ENCODE measurements around the gene SLC44A1. TPM values are rescaled to one million over a fixed set of nuclear protein-coding genes. Genes with fewer than 3 reads are reported as not detected.

SLC44A1 gene
- total and polyA plus RNA-seq, 2 experiments from 2014 or later, result 30.4 to 52.6 TPM

DNA sequence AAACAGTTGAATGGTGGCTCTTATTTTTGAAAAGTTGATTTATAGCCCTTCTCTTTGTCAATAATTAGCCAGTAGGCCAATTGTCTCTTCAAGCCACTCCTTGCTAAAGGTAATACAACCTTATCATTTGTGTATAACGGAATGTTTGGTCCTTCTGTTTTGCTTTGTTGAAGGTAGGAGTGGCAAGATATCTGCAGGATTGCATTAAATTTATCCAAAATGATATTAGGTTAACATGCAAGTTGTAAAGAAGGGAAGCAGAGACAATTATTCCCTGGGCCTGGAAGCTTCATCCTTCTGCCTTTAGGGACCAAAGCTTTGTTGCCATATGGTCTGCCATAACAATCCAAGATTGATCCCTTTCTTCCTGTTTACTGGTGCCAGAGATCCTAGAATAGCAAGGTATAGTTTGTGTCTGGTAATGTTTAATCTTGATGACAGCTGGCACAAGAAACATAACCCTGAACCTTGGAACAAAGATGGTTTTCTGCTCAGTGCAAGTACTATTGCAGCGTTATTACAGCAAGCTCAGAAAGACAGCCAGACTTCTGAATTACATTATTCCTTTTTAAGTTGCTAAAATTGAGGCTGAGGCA is 187.9 kb downstream of the SLC44A1 start:
- in situ Hi-C loops (cut with MboI), result loop anchor here (25.0 kb wide), 1 partner anchor 280 kb away; no protein-coding TSS in a partner anchor
- H4K20me1 ChIP-seq (ENCODE audit: insufficient read depth), result no peaks in the 10 kb centered on the region
- no peak overlapping the region for H3K4me3 ChIP-seq
- H3F3A ChIP-seq (ENCODE audit: insufficient read depth), result no peaks in the 10 kb centered on the region
- H3K4me1 ChIP-seq (ENCODE audit: insufficient read depth), result no peaks in the 10 kb centered on the region
- no peaks in the 10 kb centered on the region for H3K36me3 ChIP-seq (ENCODE audit: low read depth)
- no peak overlapping the region for H2AFZ ChIP-seq
- H3K27ac ChIP-seq, result no peak overlapping the region
- 88 to 90% methylated on average over 2 of the region's 2 CpGs for WGBS, 2 experiments (ENCODE audit: low coverage in 1 of 2, low lambda C conversion rate in 2 of 2, missing lambda C conversion rate in 2 of 2)
- DNase-seq, result no peak
- TF ChIP-seq EZH2 (IDR thresholded peaks at IDR 0.05; ENCODE audit: insufficient read depth, poor library complexity, severe bottlenecking), result no peak
- no peak for TF ChIP-seq EZH2phosphoT487 (IDR thresholded peaks at IDR 0.05; ENCODE audit: insufficient read depth, low read depth)
- no peak overlapping the region for H3K9ac ChIP-seq
- H3K9me2 ChIP-seq (ENCODE audit: insufficient read depth), result no peaks in the 10 kb centered on the region
- H3K9me3 ChIP-seq (ENCODE audit: low read depth), result no peaks in the 10 kb centered on the region
- H3K27me3 ChIP-seq (replicated peaks; ENCODE audit: insufficient read depth), result no peaks in the 10 kb centered on the region
- H3K4me2 ChIP-seq (ENCODE audit: unreplicated experiment), result no peak overlapping the region
- H3K79me2 ChIP-seq (ENCODE audit: insufficient read depth), result no peaks in the 10 kb centered on the region

GRCh38 chr9:105435453-105435852 is 191.0 kb downstream of the SLC44A1 start:
- TF ChIP-seq EZH2phosphoT487 (IDR thresholded peaks at IDR 0.05; ENCODE audit: insufficient read depth, low read depth), result no peak
- TF ChIP-seq EZH2 (IDR thresholded peaks at IDR 0.05; ENCODE audit: insufficient read depth, poor library complexity, severe bottlenecking), result no peak
- no peak overlapping the region for H3K27ac ChIP-seq
- in situ Hi-C loops (cut with MboI), result loop anchor here (25.0 kb wide), 1 partner anchor 277 kb away; no protein-coding TSS in a partner anchor
- peaks cover 15% of the 10 kb centered on the region; the same call in 1 of the 2 replicates for H3F3A ChIP-seq (ENCODE audit: insufficient read depth)
- H3K9me2 ChIP-seq (ENCODE audit: insufficient read depth), result no peaks in the 10 kb centered on the region
- H4K20me1 ChIP-seq (ENCODE audit: insufficient read depth), result no peaks in the 10 kb centered on the region
- no peak overlapping the region for H3K4me3 ChIP-seq
- no peak overlapping the region for H3K4me2 ChIP-seq (ENCODE audit: unreplicated experiment)
- peaks cover 13% of the 10 kb centered on the region for H3K4me1 ChIP-seq (ENCODE audit: insufficient read depth)
- no peak overlapping the region for H2AFZ ChIP-seq
- no peaks in the 10 kb centered on the region for H3K27me3 ChIP-seq (replicated peaks; ENCODE audit: insufficient read depth)
- H3K36me3 ChIP-seq (ENCODE audit: low read depth), result no peaks in the 10 kb centered on the region
- DNase-seq, result no peak
- H3K9me3 ChIP-seq (ENCODE audit: low read depth), result no peaks in the 10 kb centered on the region
- H3K79me2 ChIP-seq (ENCODE audit: insufficient read depth), result no peaks in the 10 kb centered on the region
- 64 to 76% methylated on average over 3 of the region's 3 CpGs for WGBS, 2 experiments (ENCODE audit: low coverage in 1 of 2, low lambda C conversion rate in 2 of 2, missing lambda C conversion rate in 2 of 2)
- no peak overlapping the region for H3K9ac ChIP-seq

GRCh38 chr9:105436783-105437182 is 192.3 kb downstream of the SLC44A1 start:
- 83% methylated on average over 4 of the region's 4 CpGs for WGBS, 2 experiments (ENCODE audit: low coverage in 1 of 2, low lambda C conversion rate in 2 of 2, missing lambda C conversion rate in 2 of 2)
- Histone ChIP-seq H3K9ac (no peak overlapping the region), H2AFZ (no peak overlapping the region), H3K9me3 (ENCODE audit: low read depth) (no peaks in the 10 kb centered on the region), H3K79me2 (ENCODE audit: insufficient read depth) (no peaks in the 10 kb centered on the region), H4K20me1 (ENCODE audit: insufficient read depth) (no peaks in the 10 kb centered on the region), H3K27ac (no peak overlapping the region), H3K9me2 (ENCODE audit: insufficient read depth) (no peaks in the 10 kb centered on the region), H3K4me1 (ENCODE audit: insufficient read depth) (peaks cover 13% of the 10 kb centered on the region), H3K36me3 (ENCODE audit: low read depth) (no peaks in the 10 kb centered on the region), H3K4me2 (ENCODE audit: unreplicated experiment) (no peak overlapping the region), H3K4me3 (no peak overlapping the region), H3K27me3 (replicated peaks; ENCODE audit: insufficient read depth) (no peaks in the 10 kb centered on the region), H3F3A (ENCODE audit: insufficient read depth) (peaks cover 15% of the 10 kb centered on the region; the same call in 1 of the 2 replicates)
- DNase-seq, result no peak
- TF ChIP-seq EZH2phosphoT487 (IDR thresholded peaks at IDR 0.05; ENCODE audit: insufficient read depth, low read depth), result no peak
- no peak for TF ChIP-seq EZH2 (IDR thresholded peaks at IDR 0.05; ENCODE audit: insufficient read depth, poor library complexity, severe bottlenecking)
- in situ Hi-C loops (cut with MboI), result loop anchor here (25.0 kb wide), 1 partner anchor 276 kb away; no protein-coding TSS in a partner anchor

- Histone ChIP-seq H3K27ac (no peak overlapping the region), H3K9me2 (ENCODE audit: insufficient read depth) (no peaks in the 10 kb centered on the region), H2AFZ (0 out of 2 replicates have a peak overlapping the region, but pooled peaks have one; percentile 13), H3K4me3 (no peak overlapping the region), H3K27me3 (replicated peaks; ENCODE audit: insufficient read depth) (no peaks in the 10 kb centered on the region), H3F3A (ENCODE audit: insufficient read depth) (peaks cover 15% of the 10 kb centered on the region; the same call in 1 of the 2 replicates), H3K4me1 (ENCODE audit: insufficient read depth) (peaks cover 13% of the 10 kb centered on the region), H4K20me1 (ENCODE audit: insufficient read depth) (no peaks in the 10 kb centered on the region), H3K79me2 (ENCODE audit: insufficient read depth) (no peaks in the 10 kb centered on the region), H3K4me2 (ENCODE audit: unreplicated experiment) (peak overlapping the region; percentile 41), H3K9ac (no peak overlapping the region), H3K9me3 (ENCODE audit: low read depth) (no peaks in the 10 kb centered on the region), H3K36me3 (ENCODE audit: low read depth) (no peaks in the 10 kb centered on the region)
- DNase-seq, result no peak
- 88 to 91% methylated on average over 1 of the region's 1 CpG for WGBS, 2 experiments (ENCODE audit: low coverage in 1 of 2, low lambda C conversion rate in 2 of 2, missing lambda C conversion rate in 2 of 2)
- in situ Hi-C loops (cut with MboI), result loop anchor here (25.0 kb wide), 1 partner anchor 275 kb away; no protein-coding TSS in a partner anchor
- TF ChIP-seq EZH2 (IDR thresholded peaks at IDR 0.05; ENCODE audit: insufficient read depth, poor library complexity, severe bottlenecking), result no peak
- no peak for TF ChIP-seq EZH2phosphoT487 (IDR thresholded peaks at IDR 0.05; ENCODE audit: insufficient read depth, low read depth)
Observed at GRCh38 chr9:105437704-105438103, 193.3 kb downstream of the SLC44A1 start.

All from GM23248 (cell line).